SK-N-DZ (cell line): Measurements from ENCODE around the gene CTSH.

Experiments used
- DNase-seq: peaks from one replicate; pipeline ENCODE4 v3.0.0-alpha.2; 2015; ENCODE audit warnings: low spot score

The CTSH gene

DNA sequence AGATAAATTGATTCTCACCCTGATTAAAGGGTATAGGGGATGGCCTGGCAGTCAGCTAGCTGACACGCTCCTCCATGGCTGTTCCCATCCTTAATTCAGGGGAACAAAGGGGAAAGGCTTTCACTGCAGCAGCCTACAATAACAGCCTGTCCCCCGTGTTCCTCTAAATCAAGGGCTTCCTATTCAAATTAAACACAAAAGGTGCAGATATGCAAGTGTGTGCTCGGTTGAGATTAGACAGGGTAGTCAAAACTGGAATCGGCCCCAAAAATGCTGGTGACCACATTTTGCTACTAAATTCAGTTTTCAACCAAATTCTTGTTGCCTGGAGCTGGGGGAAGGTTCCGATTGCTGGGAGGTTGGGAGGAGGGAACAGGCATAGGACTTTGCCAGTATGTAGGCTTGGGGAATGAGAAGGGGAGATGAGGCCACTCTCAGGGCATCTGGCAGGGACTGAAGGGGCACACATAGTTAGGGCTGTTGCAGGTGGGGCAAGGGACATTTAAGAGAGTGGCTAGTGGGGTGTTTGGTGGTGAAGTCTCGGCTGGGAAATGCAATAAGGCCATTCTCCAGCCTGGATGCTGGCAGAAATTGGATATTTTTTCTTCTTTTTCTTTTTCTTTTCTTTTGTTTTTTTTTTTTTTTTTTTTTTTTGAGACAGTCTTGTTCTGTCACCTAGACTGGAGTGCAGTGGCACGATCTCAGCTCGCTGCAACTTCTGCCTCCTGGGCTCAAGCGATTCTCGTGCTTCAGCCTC is 32.9 kb upstream of the CTSH start:
- no peak for DNase-seq

- no peak for DNase-seq
Observed at GRCh38 chr15:78977091-78977571, 32.3 kb upstream of the CTSH start.

DNA sequence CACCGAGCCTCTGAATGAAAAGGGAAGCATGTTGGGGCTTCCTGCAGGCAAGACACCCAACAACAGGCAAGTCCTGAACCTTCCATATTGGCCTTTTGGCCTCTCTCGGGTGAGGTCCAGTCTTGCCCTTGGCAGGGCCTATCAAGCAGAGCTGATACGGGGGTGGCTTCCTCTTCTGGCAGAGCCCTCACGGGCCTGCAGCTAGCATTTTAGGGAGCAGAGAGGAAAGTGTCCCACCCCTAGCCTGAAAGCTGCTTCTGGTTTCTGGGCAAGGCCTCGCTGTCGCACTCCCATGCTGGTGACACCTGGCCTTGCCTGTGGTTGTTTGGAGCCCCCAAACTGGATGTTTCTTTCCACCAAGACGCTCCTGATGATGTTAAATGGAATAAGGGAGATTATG is 31.8 kb upstream of the CTSH start:
- DNase-seq = no peak

- no peak for DNase-seq
Observed at GRCh38 chr15:78974272-78974918, 29.5 kb upstream of the CTSH start.

- DNase-seq = no peak
Observed at GRCh38 chr15:78969687-78970349, 25.0 kb upstream of the CTSH start.

- no peak for DNase-seq
Observed at GRCh38 chr15:78968539-78969271, 23.9 kb upstream of the CTSH start.

- no peak for DNase-seq
Observed at GRCh38 chr15:78968114-78968513, 23.3 kb upstream of the CTSH start.

DNA sequence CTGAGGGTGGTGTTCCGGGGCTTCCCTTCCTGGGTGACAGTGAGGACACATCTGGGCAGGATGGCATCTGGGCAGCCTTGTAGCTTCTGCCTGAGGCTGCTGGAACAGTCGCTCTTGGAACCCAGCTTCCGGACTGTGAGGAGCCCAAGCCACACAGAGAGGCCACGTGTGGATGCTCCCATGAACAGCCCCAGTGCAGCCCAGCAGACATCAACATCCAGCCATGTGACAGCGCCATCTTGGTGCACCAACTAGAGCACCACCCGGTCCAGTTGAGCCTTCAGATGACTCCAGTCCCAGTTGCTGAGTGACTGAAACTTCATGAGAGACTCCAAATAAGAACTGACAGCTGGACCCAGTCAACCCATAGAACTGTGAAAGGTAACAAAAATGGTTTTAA is 15.5 kb upstream of the CTSH start:
- no peak for DNase-seq

- DNase-seq = no peak
Observed at GRCh38 chr15:78959360-78959759, 14.5 kb upstream of the CTSH start.

DNA sequence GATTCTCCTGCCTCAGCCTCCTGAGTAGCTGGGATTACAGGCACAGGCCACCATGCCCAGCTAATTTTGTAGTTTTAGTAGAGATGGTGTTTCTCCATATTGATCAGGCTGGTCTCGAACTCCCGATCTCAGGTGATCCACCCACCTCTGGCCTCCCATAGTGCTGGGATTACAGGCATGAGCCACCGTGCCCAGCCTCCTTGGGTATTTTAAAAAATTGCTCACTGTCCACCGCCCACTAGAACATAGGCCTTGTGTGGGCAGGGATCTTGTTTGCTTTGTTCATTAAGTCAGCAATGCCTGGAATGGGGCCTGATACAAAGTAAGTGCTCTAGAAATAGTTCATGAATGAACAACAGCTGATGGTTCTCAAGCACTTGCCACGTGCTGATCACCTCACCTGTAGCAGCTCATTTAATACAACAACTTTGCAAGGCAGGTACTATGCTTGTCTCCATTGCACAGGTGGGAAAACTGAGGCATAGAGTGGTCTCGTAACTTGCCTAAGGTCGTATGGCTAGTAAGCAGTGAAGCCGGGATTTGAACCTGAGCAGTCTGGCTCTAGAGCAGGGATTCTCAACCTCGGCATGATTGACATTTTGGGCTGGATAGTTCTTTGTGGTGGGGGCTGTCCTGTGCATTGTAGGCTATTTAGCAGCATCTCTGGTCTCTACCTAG is 12.7 kb upstream of the CTSH start:
- no peak for DNase-seq

DNA sequence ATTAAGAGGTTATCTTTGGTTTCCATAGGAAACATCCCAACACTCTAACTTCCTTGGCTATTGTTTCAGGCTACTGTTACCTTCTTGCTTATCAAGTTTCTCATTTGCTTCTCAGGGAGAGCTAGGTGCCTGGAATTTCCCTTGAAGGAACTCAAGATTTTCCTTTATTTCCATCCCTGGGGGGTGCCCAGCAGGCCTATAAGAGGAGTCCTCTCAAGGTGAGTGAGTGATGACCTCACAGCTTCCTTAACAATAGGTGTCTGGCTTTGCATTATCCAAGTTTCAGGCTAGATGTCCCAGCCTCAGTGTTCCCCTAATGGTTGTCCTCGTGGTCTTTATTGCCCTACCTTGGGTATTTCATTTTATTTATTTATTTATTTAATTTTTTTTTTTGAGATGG is 12.1 kb upstream of the CTSH start:
- DNase-seq = no peak

DNA sequence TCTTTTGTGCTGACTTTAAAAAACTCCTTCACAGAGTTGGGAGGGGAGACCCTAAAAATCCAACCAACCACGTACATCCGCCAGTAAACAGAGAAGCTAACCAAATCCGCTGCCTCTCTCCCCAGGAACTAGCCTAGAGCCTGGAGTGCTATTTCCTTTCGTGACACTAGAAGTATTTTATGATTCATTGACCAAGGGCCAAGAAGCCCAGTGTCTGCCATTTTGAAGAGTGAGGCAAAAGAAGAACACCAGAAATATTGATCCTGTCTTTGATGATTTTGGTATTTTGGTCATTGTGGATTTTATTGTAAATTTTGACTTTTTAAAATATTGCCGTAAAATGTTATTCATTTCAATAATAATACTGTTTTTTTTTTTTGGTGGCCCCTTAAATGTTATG is 10.5 kb upstream of the CTSH start:
- no peak for DNase-seq

DNA sequence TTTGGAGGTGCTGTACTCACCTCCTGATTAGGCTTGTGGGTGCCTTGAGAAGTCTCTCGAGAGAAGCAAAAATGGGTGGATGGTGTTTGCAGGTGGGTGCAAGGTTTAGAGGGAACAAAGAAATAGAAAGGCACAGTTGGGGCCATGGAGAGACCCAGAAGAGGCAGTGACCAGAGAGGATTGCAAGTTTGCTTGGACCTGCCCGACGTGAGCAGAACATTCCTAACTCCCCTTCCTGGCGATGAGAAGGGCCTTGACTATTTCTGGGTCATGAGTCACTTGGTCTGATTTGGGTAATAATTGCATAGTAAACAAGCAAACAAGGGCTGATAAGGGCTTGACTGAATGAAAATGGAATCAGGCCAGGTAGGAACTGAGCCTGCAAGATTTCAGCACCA is 7.0 kb upstream of the CTSH start:
- DNase-seq = no peak

GRCh38 chr15:78950902-78951840 is 6.3 kb upstream of the CTSH start:
- DNase-seq = no peak

GRCh38 chr15:78950343-78950742 is 5.5 kb upstream of the CTSH start:
- no peak for DNase-seq

DNA sequence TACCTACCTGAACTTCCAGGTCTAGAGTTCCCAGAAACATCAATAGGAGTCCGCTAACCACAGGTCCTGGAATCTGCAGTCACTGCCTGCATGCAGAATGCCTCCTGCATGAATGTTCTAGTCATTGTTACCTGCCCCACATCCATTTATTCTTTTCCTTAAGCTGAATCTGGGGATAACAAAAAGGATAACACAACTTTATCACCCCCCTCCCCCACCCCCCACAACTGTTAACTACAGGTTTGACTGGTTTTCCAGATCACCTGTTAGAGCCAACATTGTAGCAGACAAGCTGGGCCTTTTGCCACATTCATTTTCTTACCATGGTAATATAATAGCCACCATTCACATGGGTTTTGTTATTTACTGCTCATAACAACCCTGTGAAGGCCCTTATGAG is 4.6 kb upstream of the CTSH start:
- DNase-seq = no peak

DNA sequence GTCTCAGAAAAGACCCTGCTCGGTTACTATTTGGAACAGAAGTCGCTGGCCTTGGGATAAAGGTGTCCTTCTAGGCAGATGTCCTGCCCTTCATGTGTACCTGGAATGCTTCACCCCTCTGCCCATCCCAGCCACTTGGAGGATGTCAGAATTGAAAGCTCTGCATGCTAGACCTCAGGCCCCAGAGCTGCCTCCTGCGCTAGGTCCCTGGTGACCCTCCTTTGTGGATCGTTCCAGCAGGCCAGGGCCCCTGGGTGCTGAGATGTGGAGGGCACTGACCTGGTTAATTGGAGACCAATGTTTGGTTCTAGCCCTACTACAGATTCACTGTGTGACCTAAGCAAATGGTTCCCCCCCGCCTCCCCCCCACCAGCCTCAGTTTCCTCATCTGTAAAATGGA is 2.7 kb upstream of the CTSH start:
- DNase-seq = no peak

- DNase-seq = no peak
Observed at GRCh38 chr15:78946493-78946892, 1.6 kb upstream of the CTSH start.

DNA sequence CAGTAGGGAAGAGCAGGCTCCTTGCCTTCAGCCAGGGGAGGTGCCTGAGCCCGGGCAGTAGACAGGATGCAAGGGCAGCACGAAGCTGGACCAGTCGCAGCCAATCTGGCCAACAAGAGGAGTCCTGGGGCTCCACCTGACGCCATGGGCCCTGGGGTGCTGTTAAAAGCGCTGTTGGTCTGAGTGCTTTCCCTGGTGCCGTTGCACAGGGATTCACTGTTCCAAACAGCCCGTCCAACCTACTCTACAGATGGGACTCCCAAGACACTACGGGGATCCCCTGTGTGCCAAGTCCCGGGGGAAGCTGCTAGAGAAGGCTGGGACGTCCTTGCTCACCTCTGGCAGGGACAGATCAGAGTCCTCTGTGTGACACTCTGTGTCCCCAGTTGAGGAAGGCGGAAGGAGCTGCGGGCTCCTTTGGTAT is 632 bp downstream of the CTSH start:
- DNase-seq = no peak

- no peak for DNase-seq
Observed at GRCh38 chr15:78943692-78944091, 1.2 kb downstream of the CTSH start.
